ENCODE measurements around the gene ZSWIM1.

Gene ZSWIM1

DNA sequence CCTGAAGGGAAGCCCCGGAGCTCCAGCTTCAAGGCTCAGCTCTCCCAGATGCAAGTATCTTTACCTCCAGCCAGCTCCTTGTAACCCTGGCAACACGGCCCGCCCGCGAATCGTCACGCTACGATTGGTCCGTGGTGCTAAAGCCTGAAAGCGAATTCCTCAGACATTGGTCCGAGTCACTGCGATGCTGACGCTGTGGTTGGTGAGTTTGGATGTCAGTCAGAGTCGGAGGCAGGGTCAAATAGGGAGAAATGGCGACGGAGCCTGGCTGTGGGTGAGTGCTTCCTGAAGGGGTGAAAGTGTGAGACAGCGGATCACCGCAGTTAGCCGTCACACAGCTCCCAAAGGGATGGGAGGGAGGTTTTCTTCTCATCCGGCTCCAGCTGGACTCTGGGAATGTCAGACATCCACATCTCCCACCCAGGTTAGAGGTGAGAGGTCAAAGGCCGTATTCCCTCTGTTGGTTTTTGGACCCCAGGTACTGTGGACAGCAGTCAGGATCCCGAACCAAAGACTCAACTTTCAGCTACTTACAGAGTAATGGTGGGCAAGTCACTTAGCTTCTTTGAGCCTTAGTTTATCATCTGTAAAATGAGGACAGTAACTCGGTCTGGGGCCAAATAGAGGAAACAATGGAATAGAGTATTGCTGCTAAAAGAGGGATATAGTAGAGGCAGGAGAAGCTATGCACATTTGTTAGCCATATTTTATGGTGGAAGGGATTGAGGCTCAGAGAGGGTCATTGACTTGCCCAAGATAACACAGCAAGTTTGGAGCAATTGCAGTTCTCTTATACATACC is at the start of gene ZSWIM1:
TSS of gene ZSWIM1 (plus strand) at position 240 of the 801 bp plus-strand sequence. CDS start 1,366 bp downstream, outside the sequence.
- DNase-seq (ENCODE audit: low read depth in 1 of 2, low spot score in 1 of 2) = peak; percentile 94 to 98

DNA sequence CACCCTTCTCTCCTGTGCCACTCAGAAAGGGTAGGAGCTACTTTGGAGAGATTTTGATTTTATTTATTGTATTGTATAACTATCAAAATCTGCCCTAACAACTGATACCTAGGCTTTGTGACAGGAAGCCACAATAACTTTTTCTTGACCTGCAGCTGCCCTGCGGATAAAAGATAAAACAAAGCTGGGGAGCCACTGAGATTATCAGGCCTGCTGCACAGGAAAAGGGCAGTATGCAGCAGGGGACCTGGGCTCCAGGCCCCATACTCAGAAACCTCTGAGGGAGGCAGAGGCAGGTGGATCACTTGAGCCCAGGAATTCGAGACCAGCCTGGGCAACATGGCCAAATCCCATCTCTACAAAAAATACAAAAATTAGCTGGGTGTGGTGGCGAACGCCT is 48.4 kb upstream of the ZSWIM1 start:
- DNase-seq (ENCODE audit: low read depth in 1 of 2, low spot score in 1 of 2) = no peak

DNA sequence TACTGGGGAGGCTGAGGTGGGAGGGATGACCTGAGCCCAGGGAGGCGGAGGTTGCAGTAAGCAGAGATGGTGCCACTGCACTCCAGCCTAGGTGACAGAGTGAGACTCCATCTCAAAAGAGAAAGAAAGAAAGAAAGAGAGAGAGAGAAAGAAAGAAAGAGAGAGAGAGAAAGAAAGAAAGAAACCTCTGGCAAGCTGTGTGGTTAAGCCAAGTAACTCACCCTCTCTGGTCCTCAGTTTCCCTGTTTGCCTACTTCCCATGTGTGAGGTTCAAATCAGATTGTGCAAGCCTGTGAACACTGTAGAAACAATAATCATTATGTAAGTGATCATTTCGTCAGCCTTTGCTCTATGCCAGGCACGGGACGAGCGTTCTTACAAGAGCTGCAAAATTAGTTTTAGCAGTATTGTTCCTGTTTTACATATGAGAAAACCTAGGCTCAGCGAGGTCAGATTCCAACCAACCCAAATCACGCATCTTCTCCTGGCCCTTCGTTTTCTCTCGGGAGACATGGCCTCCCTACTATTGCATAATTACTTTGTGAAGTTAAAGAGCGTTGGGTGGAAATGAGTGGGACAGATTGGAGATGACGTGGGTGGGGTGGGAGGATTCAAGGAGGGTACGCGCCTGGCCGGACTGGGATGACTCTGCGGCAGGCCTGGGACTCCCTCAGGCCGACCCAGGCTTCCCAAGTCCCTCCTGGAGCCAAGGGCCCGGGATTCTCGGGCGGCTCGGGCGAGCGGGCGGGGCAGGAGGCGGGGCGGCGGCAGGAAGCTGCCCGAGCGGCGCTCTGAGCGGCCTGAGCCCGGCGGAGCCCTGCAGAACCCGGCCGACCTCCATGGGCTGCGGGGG is 47.8 kb upstream of the ZSWIM1 start, which contains the start of gene SNX21:
TSS of gene SNX21 (plus strand) at position 770 of the 853 bp plus-strand sequence. CDS start 121 bp downstream, outside the sequence.
- no peak for DNase-seq (ENCODE audit: low read depth in 1 of 2, low spot score in 1 of 2)

DNA sequence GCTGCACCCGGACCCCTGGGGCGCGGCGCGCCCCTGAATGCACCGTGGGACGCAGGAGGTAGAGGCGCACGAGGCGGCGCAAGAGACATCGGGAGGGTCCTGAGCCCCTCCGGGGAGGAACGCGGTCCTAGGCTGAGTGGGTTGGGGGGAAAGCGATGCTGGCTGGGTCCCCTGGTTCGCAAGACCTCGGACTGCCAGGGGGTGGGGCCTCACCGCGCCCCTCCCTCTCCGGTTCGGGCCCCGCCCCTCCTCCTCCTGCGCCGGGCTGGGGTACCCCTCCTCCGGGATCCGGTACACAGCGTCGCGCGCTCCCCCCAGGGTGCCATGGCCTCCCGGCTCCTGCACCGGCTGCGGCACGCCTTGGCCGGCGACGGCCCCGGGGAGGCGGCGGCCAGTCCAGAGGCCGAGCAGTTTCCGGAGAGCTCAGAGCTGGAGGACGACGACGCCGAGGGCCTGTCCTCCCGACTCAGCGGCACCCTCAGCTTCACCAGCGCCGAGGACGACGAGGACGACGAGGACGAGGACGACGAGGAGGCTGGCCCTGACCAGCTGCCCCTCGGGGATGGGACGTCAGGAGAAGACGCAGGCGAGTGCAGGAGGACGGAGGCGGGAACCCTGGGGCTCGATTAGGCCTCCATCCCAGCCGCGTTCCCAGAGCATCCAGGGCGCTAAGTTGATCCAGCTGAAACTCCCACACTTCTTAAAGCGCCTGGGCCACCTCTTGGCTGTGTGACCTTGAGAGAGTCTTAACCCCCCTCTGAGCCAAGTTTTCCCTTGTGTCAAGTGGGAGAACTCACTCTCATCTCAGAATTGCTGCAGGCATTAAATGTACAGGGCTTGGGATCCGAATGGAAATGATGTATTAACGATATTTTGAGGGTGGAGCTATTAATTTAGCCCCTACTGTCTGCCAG is 46.9 kb upstream of the ZSWIM1 start:
- peak in 1 of 2 donors; percentile 25 for DNase-seq (ENCODE audit: low read depth in 1 of 2, low spot score in 1 of 2)

DNA sequence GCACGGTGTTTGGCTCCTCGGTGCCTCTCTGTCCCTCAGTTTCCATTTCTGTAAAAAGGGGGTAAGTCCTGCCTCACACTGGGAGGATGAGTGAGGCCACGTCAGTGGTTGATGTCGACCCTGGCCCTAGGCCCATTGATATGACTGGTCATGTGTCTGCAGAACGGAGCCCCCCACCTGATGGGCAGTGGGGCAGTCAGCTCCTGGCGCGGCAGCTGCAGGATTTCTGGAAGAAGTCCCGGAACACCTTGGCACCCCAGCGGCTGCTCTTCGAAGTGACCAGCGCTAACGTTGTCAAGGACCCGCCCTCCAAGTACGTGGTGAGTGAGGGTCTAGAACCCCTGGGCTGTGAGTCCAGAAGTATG is 46.2 kb upstream of the ZSWIM1 start:
- no peak for DNase-seq (ENCODE audit: low read depth in 1 of 2, low spot score in 1 of 2)

DNA sequence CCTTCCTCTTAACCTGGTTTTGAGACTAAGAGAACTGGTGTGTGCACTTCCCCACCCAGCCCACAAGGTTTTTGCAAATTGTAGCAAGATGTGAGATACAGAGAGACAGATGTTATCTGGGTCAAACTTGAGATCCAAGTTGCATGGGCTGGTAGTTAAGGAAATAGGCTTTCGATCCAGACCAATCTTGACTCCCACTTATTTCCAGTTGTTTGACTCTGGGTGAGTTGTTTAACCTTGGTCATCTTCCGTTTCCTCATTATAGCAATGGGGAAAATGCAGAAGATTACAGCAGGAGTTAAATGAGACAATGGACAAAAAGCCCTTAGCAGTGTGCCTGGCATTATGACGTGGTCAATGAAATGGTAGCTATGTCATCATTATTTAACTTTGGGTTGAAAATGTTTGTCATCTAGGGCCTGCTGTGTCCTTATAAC is 45.7 kb upstream of the ZSWIM1 start:
- no peak for DNase-seq (ENCODE audit: low read depth in 1 of 2, low spot score in 1 of 2)

DNA sequence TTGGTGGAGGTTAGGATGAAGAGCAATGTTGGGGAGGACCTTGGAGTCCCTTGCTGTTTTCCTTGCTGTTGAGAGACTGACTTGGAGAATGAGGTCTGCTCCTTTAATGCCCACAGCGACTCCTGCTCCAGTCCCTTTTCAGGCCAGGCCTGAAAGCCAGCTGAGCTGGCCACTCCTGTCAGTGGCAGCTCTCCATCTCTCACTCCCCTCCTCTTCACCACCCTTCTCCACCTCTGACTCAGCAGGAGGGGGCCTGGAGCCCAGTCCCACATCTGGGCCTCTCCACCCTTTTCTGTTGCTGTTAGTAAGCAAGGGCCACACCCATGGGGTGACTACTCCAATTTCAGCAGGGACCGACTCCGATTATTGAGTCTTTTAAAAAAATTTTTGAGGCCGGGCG is 45.2 kb upstream of the ZSWIM1 start:
- no peak for DNase-seq (ENCODE audit: low read depth in 1 of 2, low spot score in 1 of 2)

DNA sequence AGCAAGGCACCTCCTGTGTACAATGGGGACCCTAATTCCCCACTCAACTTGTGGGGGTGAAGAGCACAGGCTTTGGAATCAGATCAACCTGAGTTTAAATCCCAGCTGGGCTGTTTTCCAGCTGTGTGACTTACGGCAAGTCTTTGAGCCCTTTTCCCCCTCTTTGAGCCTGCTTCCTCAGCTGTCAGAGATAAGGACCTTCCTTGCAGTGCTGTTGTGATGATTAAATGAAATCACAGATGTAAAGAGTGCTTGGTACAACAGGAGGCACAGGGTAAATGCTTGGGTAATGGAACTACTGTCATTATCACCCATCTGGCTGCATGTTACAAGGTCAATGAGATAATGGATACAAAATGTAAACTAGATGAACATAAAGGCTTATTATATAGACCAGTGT is 44.2 kb upstream of the ZSWIM1 start:
- no peak for DNase-seq (ENCODE audit: low read depth in 1 of 2, low spot score in 1 of 2)

DNA sequence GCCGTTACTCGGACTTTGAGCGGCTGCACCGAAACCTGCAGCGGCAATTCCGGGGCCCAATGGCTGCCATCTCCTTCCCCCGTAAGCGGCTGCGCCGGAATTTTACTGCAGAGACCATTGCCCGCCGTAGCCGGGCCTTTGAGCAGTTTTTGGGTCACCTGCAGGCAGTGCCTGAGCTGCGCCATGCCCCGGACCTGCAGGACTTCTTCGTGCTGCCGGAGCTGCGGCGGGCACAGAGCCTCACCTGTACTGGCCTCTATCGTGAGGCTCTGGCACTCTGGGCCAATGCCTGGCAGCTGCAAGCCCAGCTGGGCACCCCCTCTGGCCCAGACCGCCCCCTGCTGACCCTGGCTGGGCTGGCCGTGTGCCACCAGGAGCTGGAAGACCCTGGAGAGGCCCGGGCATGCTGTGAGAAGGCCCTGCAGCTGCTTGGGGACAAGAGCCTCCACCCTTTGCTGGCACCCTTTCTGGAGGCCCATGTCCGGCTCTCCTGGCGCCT is 40.3 kb upstream of the ZSWIM1 start:
- DNase-seq (ENCODE audit: low read depth in 1 of 2, low spot score in 1 of 2) = no peak

DNA sequence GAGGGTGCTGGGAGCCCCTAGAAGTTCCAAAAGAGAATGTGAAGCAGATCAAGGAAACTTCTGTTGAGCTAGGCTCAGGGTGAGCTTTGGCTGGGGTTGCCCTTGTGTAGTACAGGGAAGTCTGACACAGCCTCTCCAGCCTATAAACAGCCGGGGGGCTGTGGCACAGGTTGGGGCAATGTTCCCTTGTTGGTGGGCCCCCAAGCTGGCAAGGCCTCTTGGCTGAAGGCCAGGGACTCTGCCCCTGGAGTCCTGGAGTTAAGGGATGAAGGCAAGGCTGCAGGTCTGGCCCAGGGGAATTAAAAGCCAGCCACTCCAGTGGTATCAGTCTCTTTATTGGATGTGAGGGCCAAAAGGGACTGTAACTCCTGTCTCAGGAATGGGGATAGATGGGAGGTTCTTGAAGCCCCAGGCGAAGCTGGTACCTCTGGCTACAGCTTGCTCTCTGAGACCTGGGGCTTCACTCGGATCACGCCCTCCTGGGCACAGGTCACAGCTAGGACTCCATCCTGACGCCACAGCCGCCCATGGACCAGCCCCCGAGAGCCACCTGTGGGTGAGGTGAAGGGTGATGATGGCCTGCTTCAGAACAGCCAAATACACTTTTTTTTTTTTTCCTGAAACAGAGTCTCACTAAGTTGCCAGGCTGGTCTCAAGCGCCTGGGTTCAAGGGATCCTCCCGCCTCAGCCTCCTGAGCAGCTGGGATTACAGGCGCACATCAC is 39.5 kb upstream of the ZSWIM1 start:
- no peak for DNase-seq (ENCODE audit: low read depth in 1 of 2, low spot score in 1 of 2)

DNA sequence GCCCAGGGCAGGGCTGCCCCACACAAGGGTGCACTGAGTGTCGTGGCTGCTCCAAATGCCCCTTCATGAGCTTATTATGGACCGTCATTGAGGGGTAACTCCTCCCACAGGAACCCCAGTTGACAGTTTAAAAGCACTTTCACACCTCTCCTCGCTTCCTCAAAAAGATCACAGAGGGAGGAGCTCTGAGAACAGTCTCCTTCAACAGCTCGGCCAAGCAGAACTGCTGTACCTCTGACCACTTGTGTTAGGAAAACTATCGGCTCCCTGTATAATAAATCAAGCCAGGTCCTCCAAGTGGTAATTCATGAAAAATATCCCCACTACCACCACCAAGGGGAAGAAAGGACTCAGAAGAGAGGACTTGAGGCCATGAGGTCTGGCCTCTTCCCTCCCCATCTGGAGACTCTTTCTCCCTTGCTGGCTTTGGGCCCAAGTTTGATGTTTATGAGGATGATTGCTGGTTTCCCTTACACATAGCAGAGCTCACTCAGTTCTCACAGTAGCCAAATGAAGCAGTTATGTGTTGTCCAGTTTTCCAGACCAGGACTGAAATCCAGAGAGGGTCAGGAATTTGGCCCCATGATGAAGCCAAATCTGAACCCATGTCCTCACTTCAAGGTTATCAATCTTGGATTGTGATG is 38.7 kb upstream of the ZSWIM1 start:
- DNase-seq (ENCODE audit: low read depth in 1 of 2, low spot score in 1 of 2) = no peak

DNA sequence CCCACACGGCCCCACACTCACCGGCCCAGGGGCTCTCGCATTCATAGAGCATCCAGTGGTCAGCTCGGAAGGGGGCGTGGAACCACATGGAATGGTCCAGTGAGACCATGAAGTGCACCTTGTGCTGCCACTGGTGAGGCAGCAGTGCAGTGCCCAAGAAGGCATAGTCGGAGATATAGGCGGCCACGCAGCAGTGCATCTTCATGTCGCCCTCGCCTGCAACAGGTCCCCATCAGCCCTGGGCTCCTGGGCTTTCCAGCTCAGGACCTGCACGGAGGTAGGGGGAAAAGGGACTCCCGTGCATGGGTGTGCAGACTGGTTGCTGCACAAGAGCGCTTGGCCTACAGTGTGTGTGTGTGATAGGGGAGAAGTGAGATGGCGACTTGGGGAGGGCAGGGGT is 37.5 kb upstream of the ZSWIM1 start:
- no peak for DNase-seq (ENCODE audit: low read depth in 1 of 2, low spot score in 1 of 2)

DNA sequence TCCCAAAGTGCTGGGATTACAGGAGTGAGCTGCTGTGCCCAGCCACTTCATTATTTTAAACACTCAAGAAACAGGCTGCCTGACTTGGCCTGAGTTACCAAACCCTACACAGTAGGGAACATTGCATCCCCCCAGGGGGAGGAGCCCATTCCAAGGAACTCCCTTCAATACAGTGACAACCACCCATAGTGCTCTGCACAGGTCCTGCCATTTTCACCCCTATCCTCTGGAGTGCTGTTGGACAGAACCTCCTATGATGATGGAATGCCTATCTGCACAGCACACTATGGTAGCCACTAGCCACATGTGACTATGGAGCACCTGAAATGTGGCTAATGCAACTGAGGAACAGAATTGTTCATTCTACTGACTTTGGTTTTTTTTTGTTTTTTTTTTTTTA is 35.6 kb upstream of the ZSWIM1 start:
- DNase-seq (ENCODE audit: low read depth in 1 of 2, low spot score in 1 of 2) = no peak

DNA sequence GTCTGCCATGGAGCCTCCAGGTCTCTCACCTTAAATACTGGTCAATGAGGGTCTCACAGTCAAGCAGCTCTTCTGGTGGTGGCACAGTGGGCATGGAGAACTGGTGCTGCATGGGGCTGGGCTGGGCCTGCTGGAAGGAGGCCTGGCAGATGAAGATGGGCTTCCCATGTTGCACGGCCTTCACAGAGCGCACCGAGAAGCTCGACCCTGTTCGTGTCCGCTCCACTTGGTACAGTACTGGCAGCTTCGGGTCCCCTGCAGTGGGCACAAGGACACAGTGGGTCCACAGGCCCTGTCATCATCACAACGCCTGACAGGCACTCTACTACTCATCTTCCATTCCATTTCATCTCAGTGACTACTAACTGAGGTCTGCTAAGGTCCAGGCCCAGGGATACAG is 32.6 kb upstream of the ZSWIM1 start:
- no peak for DNase-seq (ENCODE audit: low read depth in 1 of 2, low spot score in 1 of 2)

DNA sequence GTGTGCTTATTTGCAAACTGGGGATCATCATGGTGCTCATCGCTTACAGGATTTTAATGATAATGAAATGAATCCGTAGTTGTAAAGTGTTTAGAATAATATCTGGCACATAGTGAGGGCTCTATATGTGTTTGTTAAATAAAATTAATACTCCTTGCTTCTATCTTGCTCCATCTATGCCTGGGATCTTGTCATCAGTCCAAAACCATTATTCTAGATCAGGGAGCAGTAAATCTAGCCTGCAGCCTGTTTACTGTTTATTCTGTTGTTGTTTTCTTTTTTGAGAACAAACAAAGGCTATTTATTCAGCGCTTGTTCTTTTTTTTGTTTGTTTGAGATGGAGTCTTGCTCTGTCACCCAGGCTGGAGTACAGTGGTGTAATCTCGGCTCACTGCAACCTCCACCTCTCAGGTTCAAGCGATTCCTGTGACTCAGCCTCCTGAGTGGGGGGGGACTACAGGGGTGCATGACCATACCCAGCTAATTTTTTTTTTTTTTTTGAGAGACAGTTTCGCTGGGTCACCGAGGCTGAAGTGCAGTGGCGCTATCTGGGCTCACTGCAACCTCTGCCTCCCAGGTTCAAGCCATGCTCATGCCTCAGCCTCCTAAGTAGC is 32.0 kb upstream of the ZSWIM1 start:
- DNase-seq (ENCODE audit: low read depth in 1 of 2, low spot score in 1 of 2) = no peak

DNA sequence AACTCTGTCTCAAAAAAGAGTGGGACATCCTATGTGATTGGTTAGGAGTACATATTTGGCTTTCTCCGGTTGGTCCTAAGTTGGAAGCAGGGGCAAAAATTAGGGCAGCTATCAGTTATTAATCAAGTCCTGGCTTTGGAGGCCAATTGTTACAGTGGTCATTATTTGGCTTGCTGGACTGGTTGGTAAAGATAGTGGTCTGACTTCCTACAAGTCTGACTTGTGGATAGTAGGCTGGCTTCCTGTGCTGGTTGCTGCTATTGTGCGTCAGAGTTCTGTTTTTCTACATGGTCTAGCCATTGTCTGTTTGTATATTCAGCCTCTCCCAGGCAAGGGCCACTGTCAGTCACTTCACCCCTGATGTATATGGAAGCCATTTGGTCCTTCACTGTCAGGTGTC is 30.8 kb upstream of the ZSWIM1 start:
- no peak for DNase-seq (ENCODE audit: low read depth in 1 of 2, low spot score in 1 of 2)

DNA sequence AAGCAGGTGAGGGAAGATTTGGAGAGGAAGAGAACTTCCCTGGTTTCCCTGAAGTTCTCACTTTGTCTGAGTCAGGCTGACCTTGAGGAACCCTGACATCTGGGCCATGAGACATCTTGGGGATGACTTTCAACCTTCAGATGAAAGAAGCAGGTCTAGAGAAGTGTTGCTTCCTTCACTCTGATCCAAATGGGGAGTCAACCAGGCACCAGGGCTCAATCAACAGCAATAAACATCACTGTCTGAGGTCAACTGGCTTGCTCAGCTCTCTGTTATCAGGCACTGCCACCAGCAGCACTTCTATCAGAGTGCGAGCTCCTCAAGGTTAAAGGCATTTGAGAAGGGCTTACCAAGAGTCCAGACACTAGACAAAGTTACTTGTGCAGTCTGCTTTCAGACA is 30.1 kb upstream of the ZSWIM1 start:
- DNase-seq (ENCODE audit: low read depth in 1 of 2, low spot score in 1 of 2) = no peak

DNA sequence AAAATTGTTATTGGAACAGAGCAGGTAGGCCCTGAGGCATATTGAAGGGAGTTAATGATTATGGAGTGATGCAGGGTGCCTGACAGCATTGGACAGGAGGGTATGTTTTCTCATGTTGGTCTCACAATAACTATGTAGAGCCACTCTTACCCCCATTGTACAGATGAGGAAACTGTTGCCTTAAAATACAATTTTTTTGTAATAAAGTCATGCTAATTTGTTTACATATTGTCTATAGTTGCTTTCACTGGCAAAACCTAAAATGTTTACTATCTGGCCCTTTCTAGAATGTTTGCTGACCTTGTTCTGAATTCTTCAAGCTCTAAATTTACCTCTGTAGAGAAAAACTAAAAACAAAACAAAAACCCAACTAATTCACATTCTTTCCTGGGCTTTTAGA is 29.5 kb upstream of the ZSWIM1 start:
- no peak for DNase-seq (ENCODE audit: low read depth in 1 of 2, low spot score in 1 of 2)

DNA sequence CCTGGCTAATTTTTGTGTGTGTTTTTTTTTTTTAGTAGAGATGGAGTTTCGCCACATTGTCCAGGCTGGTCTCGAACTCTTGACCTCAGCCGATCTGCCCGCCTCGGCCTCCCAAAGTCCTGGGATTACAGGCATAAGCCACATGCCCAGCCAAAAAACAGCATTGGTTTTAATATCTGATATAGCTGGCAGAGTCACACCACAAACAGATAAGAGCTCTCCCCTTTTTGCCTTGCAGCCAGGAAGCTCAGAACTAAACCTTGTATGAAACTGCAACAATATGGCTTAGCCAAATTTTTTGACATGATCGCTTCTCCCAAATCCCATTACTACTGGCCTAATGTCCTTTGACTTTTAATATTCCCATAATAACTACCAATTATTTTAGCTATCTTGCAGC is 28.7 kb upstream of the ZSWIM1 start:
- DNase-seq (ENCODE audit: low read depth in 1 of 2, low spot score in 1 of 2) = no peak

Measured in activated T-helper 1 cell treated with anti-CD3 and anti-CD28 coated beads, Interleukin-2, amount 50 U/mL, for 16 hours (primary cell).